ENCODE measurements around the gene KRT79.

Gene KRT79

GRCh38 chr12:52776435-52776834, 57.7 kb downstream of the KRT79 start:
- H3K9me3 Mint-ChIP-seq, result no peaks in the 10 kb centered on the region
- H3K27ac Mint-ChIP-seq, result no peak overlapping the region
- no peaks in the 10 kb centered on the region for H3K36me3 Mint-ChIP-seq (ENCODE audit: low read depth)
- peaks cover 9% of the 10 kb centered on the region for H3K27me3 Mint-ChIP-seq
- H3K4me1 Mint-ChIP-seq (ENCODE audit: low read depth), result no peaks in the 10 kb centered on the region
- H3K4me3 Mint-ChIP-seq, result no peak overlapping the region

GRCh38 chr12:52774629-52775250, 59.4 kb downstream of the KRT79 start:
- Mint-ChIP-seq H3K4me1 (ENCODE audit: low read depth) (no peaks in the 10 kb centered on the region), H3K27me3 (peaks cover 7% of the 10 kb centered on the region), H3K27ac (no peak overlapping the region), H3K4me3 (no peak overlapping the region), H3K9me3 (no peaks in the 10 kb centered on the region), H3K36me3 (ENCODE audit: low read depth) (no peaks in the 10 kb centered on the region)

DNA sequence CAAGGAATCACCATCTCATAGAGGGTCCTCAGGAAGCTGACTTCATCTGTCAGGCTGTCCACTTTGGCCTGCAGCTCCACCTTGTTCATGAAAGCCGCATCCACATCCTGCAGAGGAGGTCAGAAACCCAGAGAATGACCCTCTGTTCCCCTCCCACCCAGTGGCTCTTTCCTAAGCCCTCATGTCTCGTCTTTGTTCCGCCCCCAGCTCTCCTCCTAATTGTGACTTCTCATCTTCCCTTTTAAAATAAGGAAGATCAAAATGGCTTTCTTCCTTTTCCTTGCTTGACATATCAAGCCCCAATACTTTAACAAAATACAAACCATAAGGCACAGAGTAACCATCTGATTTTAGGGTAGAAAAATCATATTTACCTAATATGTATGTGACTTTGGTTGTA, 61.3 kb downstream of the KRT79 start:
- H3K9me3 Mint-ChIP-seq, result no peaks in the 10 kb centered on the region
- H3K4me1 Mint-ChIP-seq (ENCODE audit: low read depth), result no peaks in the 10 kb centered on the region
- no peak overlapping the region for H3K4me3 Mint-ChIP-seq
- H3K27ac Mint-ChIP-seq, result no peak overlapping the region
- no peaks in the 10 kb centered on the region for H3K27me3 Mint-ChIP-seq
- H3K36me3 Mint-ChIP-seq (ENCODE audit: low read depth), result no peaks in the 10 kb centered on the region

GRCh38 chr12:52772188-52772587, 61.9 kb downstream of the KRT79 start:
- no peaks in the 10 kb centered on the region for H3K9me3 Mint-ChIP-seq
- H3K4me1 Mint-ChIP-seq (ENCODE audit: low read depth), result no peaks in the 10 kb centered on the region
- no peaks in the 10 kb centered on the region for H3K27me3 Mint-ChIP-seq
- no peak overlapping the region for H3K4me3 Mint-ChIP-seq
- no peak overlapping the region for H3K27ac Mint-ChIP-seq
- H3K36me3 Mint-ChIP-seq (ENCODE audit: low read depth), result no peaks in the 10 kb centered on the region

GRCh38 chr12:52771505-52771904, 62.6 kb downstream of the KRT79 start:
- H3K4me3 Mint-ChIP-seq, result no peak overlapping the region
- no peaks in the 10 kb centered on the region for H3K27me3 Mint-ChIP-seq
- no peaks in the 10 kb centered on the region for H3K36me3 Mint-ChIP-seq (ENCODE audit: low read depth)
- H3K4me1 Mint-ChIP-seq (ENCODE audit: low read depth), result no peaks in the 10 kb centered on the region
- H3K9me3 Mint-ChIP-seq, result no peaks in the 10 kb centered on the region
- H3K27ac Mint-ChIP-seq, result no peak overlapping the region
